Caco-2 (cell line): Measurements from ENCODE around the gene FN1. TPM values are rescaled to one million over a fixed set of nuclear protein-coding genes. Genes with fewer than 3 reads are reported as not detected.

Experiments
- BruUV-seq: library from RNA; stranded (reverse); fragments of 400-500 nt; replicated peaks from 2 replicates; lab custom pipeline; 2021; lab: Mats Ljungman, UMichigan
- CTCF ChIA-PET: fragments of 300-600 bp; sonication (Branson Sonifier 250); formaldehyde crosslinking; loops from one replicate; lab custom pipeline; 2022; ENCODE audit warnings: antibody characterized with exemption; lab: Charles Lee
- POLR2A ChIA-PET: fragments of 300-600 bp; sonication (Branson Sonifier 250); formaldehyde crosslinking; loops from one replicate; lab custom pipeline; 2022; ENCODE audit warnings: antibody characterized with exemption; lab: Charles Lee
- DNase-seq, 2 experiments: peaks; one replicate each; pipeline versions ENCODE4 v3.0.0 to v3.0.0-alpha.2; 2020 to 2022
- H3K27me3 ChIP-seq: replicated peaks from 2 replicates; pipeline ENCODE4 v1.6.0; 2011; ENCODE audit warnings: low read length; ENCODE audit not compliant: control insufficient read depth, insufficient read depth
- H3K36me3 ChIP-seq: 2 replicates; pipeline ENCODE4 v1.5.1; 2011; ENCODE audit warnings: low read length; ENCODE audit not compliant: control insufficient read depth, insufficient read depth
- H3K4me1 ChIP-seq: fragments of 250-450 bp; sonication (Bioruptor Pico); 2 replicates; pipeline ENCODE4 v1.5.1; 2020; ENCODE audit warnings: mild to moderate bottlenecking
- H3K4me3 ChIP-seq: 2 replicates; pipeline ENCODE4 v1.5.1; 2011; ENCODE audit warnings: low read depth, mild to moderate bottlenecking, control low read depth, low read length
- H3K9me3 ChIP-seq: fragments of 250-450 bp; sonication (Bioruptor Pico); 2 replicates; pipeline ENCODE4 v1.5.1; 2020; ENCODE audit warnings: mild to moderate bottlenecking, moderate library complexity
- H3K27ac Mint-ChIP-seq: one replicate; pipeline ENCODE4 v1.8.0; 2022; ENCODE audit warnings: mixed read lengths; ENCODE audit not compliant: unreplicated experiment
- H3K27me3 Mint-ChIP-seq: one replicate; pipeline ENCODE4 v1.8.0; 2022; ENCODE audit warnings: mixed read lengths; ENCODE audit not compliant: insufficient read depth, unreplicated experiment
- H3K36me3 Mint-ChIP-seq: one replicate; pipeline ENCODE4 v1.8.0; 2022; ENCODE audit warnings: mild to moderate bottlenecking, mixed read lengths; ENCODE audit not compliant: insufficient read depth, unreplicated experiment
- H3K4me1 Mint-ChIP-seq: one replicate; pipeline ENCODE4 v1.8.0; 2022; ENCODE audit warnings: low read depth, mixed read lengths; ENCODE audit not compliant: unreplicated experiment
- H3K4me3 Mint-ChIP-seq: one replicate; pipeline ENCODE4 v1.8.0; 2022; ENCODE audit warnings: mild to moderate bottlenecking, moderate library complexity, mixed read lengths; ENCODE audit not compliant: unreplicated experiment
- H3K9me3 Mint-ChIP-seq: one replicate; pipeline ENCODE4 v1.8.0; 2022; ENCODE audit warnings: mixed read lengths; ENCODE audit not compliant: unreplicated experiment
- CTCF ChIP-seq, 2 experiments: fragments of 200-600 bp in 1 of 2; IDR thresholded peaks; 1 replicate in 1 of 2; 2 replicates in 1 of 2; pipeline versions ENCODE4 v1.5.1 to v1.8.0; 2011 to 2022; ENCODE audit warnings: antibody characterized with exemption in 1 of 2, control low read depth in 1 of 2, inconsistent platforms in 1 of 2, low read depth in 1 of 2, low read length in 1 of 2, mild to moderate bottlenecking in 1 of 2, moderate library complexity in 1 of 2; ENCODE audit not compliant: insufficient read depth in 1 of 2, severe bottlenecking in 1 of 2, unreplicated experiment in 1 of 2
- intact Hi-C: fragments of 100-400 bp; cut with micrococcal nuclease; formaldehyde crosslinking; loops from one replicate; pipeline ENCODE4 v1.10.0; 2022; ENCODE audit not compliant: unreplicated experiment
- total RNA-seq: library from RNA; stranded (reverse); gene quantifications from 2 replicates; pipeline ENCODE4 v1.2.3, GENCODE V29; 2022

The FN1 gene
- total RNA-seq, 1 experiment from 2014 or later, result 3,805 TPM

DNA sequence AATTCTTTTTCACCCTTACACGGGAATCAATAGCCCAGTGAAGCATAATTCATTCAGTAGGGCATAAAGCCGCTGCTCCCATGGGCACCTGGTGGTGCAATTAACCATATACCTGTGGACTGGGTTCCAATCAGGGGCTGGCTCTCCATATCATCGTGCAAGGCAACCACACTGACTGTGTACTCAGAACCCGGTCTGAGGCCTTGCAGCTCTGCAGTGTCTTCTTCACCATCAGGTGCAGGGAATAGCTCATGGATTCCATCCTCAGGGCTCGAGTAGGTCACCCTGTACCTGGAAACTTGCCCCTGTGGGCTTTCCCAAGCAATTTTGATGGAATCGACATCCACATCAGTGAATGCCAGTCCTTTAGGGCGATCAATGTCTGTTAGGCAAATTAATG, 55.2 kb downstream of the FN1 start:
- no peaks in the 10 kb centered on the region for H3K4me1 ChIP-seq
- H3K9me3 Mint-ChIP-seq, result no peaks in the 10 kb centered on the region
- CTCF ChIA-PET, result interaction anchor here (0.9 kb wide), 1 partner anchor 551 kb away, joined by 3 read pairs; no protein-coding TSS in a partner anchor
- no peak for TF ChIP-seq CTCF (IDR thresholded peaks at IDR 0.05; ENCODE audit: insufficient read depth in 1 of 2, low read depth in 1 of 2, low read length in 1 of 2, severe bottlenecking in 1 of 2, unreplicated experiment in 1 of 2)
- no peaks in the 10 kb centered on the region for H3K27me3 Mint-ChIP-seq
- H3K27ac Mint-ChIP-seq, result peak overlapping the region; percentile 63
- no peak overlapping the region for H3K4me3 Mint-ChIP-seq
- POLR2A ChIA-PET, result no interaction called here
- no peak for DNase-seq
- BruUV-seq, result no TSS peak
- H3K27me3 ChIP-seq, result no peaks in the 10 kb centered on the region
- H3K36me3 Mint-ChIP-seq, result peaks cover 100% of the 10 kb centered on the region
- H3K4me1 Mint-ChIP-seq, result no peaks in the 10 kb centered on the region
- intact Hi-C loops, result no loop called here
- peaks cover 14% of the 10 kb centered on the region for H3K36me3 ChIP-seq
- H3K4me3 ChIP-seq, result no peak overlapping the region
- no peaks in the 10 kb centered on the region for H3K9me3 ChIP-seq

DNA sequence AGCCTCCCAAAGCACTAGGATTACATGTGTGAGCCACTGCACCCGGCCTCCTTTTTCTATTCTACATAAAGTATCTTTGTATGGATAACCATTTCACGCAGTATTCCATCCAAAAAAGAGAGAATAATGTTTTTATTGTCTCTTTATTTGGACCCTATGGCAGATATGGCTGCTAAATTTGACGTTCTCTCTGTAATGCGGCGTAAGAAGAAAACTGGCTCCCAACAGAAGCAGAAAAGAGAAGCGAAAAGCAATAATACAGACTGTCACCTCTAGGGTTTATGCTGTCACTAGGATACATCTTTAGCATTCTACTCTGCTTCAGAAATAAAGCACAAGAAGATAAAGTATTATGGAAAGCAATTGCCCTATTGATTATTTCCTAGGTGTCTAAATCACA, 55.9 kb downstream of the FN1 start:
- ChIA-PET CTCF (interaction anchor here (0.9 kb wide), 1 partner anchor 551 kb away, joined by 3 read pairs; no protein-coding TSS in a partner anchor), POLR2A (no interaction called here)
- H3K36me3 Mint-ChIP-seq, result peaks cover 100% of the 10 kb centered on the region

GRCh38 chr2:215379039-215379438, 56.8 kb downstream of the FN1 start:
- Histone ChIP-seq H3K9me3 (no peaks in the 10 kb centered on the region), H3K4me3 (no peak overlapping the region), H3K27me3 (no peaks in the 10 kb centered on the region), H3K4me1 (no peaks in the 10 kb centered on the region), H3K36me3 (peaks cover 16% of the 10 kb centered on the region)
- Mint-ChIP-seq H3K9me3 (no peaks in the 10 kb centered on the region), H3K27ac (no peak overlapping the region), H3K4me3 (no peak overlapping the region), H3K27me3 (no peaks in the 10 kb centered on the region), H3K36me3 (peaks cover 100% of the 10 kb centered on the region), H3K4me1 (no peaks in the 10 kb centered on the region)
- BruUV-seq, result no TSS peak
- CTCF ChIA-PET, result no interaction called here
- intact Hi-C loops, result no loop called here
- TF ChIP-seq CTCF (IDR thresholded peaks at IDR 0.05; ENCODE audit: insufficient read depth in 1 of 2, low read depth in 1 of 2, low read length in 1 of 2, severe bottlenecking in 1 of 2, unreplicated experiment in 1 of 2), result no peak
- POLR2A ChIA-PET, result no interaction called here
- DNase-seq, result no peak

More for the DNA sequence above, 55.9 kb downstream of the FN1 start:
- no peaks in the 10 kb centered on the region for H3K9me3 ChIP-seq
- Mint-ChIP-seq H3K4me1 (no peaks in the 10 kb centered on the region), H3K9me3 (no peaks in the 10 kb centered on the region), H3K27ac (no peak overlapping the region), H3K4me3 (no peak overlapping the region), H3K27me3 (no peaks in the 10 kb centered on the region)
- H3K27me3 ChIP-seq, result no peaks in the 10 kb centered on the region
- H3K36me3 ChIP-seq, result peaks cover 14% of the 10 kb centered on the region
- H3K4me3 ChIP-seq, result no peak overlapping the region
- no peak for DNase-seq
- BruUV-seq, result no TSS peak
- no peaks in the 10 kb centered on the region for H3K4me1 ChIP-seq
- TF ChIP-seq CTCF (IDR thresholded peaks at IDR 0.05; ENCODE audit: insufficient read depth in 1 of 2, low read depth in 1 of 2, low read length in 1 of 2, severe bottlenecking in 1 of 2, unreplicated experiment in 1 of 2), result no peak
- intact Hi-C loops, result no loop called here
